RPMI7951 (cell line): ENCODE measurements around the gene HOXD11. TPM values are rescaled to one million over a fixed set of nuclear protein-coding genes. Genes with fewer than 3 reads are reported as not detected.

Source experiments
- DNase-seq: peaks from one replicate; pipeline ENCODE4 v3.0.0-alpha.2; 2012; ENCODE audit warnings: low read depth
- total RNA-seq: library from RNA; depleted of rRNA; stranded (reverse); fragments of >200 nt; shearing (Covaris generic); gene quantifications from 2 replicates; pipeline ENCODE4 v1.2.3, GENCODE V29; 2014

Gene HOXD11
- total RNA-seq, 1 experiment from 2014 or later = not detected

GRCh38 chr2:176081376-176081836 lies 25.7 kb upstream of the HOXD11 start:
- DNase-seq = no peak

GRCh38 chr2:176081837-176082524 lies 25.1 kb upstream of the HOXD11 start:
- DNase-seq = no peak

GRCh38 chr2:176082525-176082823 lies 24.6 kb upstream of the HOXD11 start:
- DNase-seq = no peak

GRCh38 chr2:176082824-176083751 lies 24.0 kb upstream of the HOXD11 start:
- no peak for DNase-seq

- DNase-seq = no peak
Measured at GRCh38 chr2:176083796-176084261, 23.3 kb upstream of the HOXD11 start, which contains the start of gene EVX2. Gene EVX2, minus strand, starts transcription at chr2:176083962. Its CDS starts 186 bp downstream, at chr2:176083776.

GRCh38 chr2:176084611-176085119 lies 22.4 kb upstream of the HOXD11 start:
- DNase-seq = no peak

GRCh38 chr2:176085120-176085788 lies 21.8 kb upstream of the HOXD11 start:
- no peak for DNase-seq

GRCh38 chr2:176085861-176086771 lies 21.0 kb upstream of the HOXD11 start:
- DNase-seq = peak; percentile 30

GRCh38 chr2:176087330-176088047 lies 19.6 kb upstream of the HOXD11 start:
- no peak for DNase-seq

- peak; percentile 65 for DNase-seq
Measured at GRCh38 chr2:176088048-176088936, 18.8 kb upstream of the HOXD11 start.

GRCh38 chr2:176088937-176089842 lies 17.9 kb upstream of the HOXD11 start:
- no peak for DNase-seq

- DNase-seq = no peak
Measured at GRCh38 chr2:176089843-176090395, 17.2 kb upstream of the HOXD11 start.

- no peak for DNase-seq
Measured at GRCh38 chr2:176090862-176091261, 16.2 kb upstream of the HOXD11 start.

- no peak for DNase-seq
Measured at GRCh38 chr2:176091329-176092258, 15.5 kb upstream of the HOXD11 start.

GRCh38 chr2:176092270-176093144 lies 14.6 kb upstream of the HOXD11 start, which contains the start of gene HOXD13:
Gene HOXD13, plus strand, starts transcription at chr2:176092721. Its CDS starts 170 bp downstream, at chr2:176092891.
- peak; percentile 40 for DNase-seq
